VCaP (cell line): ENCODE measurements around the gene LNX1.

Experiments used
- H3K27ac ChIP-seq: fragments of 450-650 bp; 2 replicates; pipeline ENCODE4 v1.5.1; 2017
- TF ChIP-seq, protein P1 (sequence below): fragments of 450-650 bp; conservative IDR thresholded peaks from 2 replicates; pipeline ENCODE4 v1.5.1; 2017; ENCODE audit warnings: mild to moderate bottlenecking, moderate library complexity

LNX1 gene

DNA sequence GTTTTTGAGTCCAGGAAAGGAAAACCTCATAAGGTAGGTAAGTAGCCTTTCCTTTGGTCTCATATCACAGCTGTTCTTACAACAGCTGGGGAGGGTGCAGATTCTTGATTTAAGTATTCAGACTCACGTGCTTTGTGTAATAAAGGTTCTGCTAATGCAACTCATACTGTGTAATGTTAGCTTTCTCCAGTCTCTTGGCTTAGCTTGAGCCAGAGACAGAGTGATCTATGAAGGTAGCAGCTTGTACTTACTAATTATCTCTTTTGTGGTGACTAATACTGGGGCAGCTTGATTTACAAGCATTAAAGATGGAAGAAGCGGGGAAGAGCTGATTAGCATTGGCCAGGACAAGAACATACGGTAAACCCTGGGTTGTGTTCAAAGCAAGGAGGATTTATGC is 80.3 kb downstream of the LNX1 start:
- no peak overlapping the region for H3K27ac ChIP-seq
- TF ChIP-seq, protein P1, sequence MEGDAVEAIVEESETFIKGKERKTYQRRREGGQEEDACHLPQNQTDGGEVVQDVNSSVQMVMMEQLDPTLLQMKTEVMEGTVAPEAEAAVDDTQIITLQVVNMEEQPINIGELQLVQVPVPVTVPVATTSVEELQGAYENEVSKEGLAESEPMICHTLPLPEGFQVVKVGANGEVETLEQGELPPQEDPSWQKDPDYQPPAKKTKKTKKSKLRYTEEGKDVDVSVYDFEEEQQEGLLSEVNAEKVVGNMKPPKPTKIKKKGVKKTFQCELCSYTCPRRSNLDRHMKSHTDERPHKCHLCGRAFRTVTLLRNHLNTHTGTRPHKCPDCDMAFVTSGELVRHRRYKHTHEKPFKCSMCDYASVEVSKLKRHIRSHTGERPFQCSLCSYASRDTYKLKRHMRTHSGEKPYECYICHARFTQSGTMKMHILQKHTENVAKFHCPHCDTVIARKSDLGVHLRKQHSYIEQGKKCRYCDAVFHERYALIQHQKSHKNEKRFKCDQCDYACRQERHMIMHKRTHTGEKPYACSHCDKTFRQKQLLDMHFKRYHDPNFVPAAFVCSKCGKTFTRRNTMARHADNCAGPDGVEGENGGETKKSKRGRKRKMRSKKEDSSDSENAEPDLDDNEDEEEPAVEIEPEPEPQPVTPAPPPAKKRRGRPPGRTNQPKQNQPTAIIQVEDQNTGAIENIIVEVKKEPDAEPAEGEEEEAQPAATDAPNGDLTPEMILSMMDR: no peak

DNA sequence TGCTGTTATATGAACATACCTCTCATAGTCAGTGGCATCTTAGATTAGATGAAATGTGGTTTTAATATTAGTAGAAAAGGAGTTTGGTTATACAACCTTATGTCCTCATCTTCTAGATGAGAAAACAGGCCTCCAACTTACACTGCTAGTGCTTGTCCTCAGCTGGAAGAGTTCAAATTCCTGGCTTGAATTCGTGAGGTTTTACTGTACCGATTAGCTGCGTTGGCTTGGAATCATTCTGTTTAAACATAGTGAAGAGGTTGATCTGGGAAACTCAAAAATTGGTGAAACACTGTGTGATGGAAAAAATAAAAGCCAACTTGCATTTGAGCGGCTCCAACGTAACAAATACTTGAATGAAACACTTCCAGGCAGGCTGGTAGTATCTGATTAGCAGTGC is 81.0 kb downstream of the LNX1 start:
- no peak overlapping the region for H3K27ac ChIP-seq
- TF ChIP-seq, protein P1: no peak

DNA sequence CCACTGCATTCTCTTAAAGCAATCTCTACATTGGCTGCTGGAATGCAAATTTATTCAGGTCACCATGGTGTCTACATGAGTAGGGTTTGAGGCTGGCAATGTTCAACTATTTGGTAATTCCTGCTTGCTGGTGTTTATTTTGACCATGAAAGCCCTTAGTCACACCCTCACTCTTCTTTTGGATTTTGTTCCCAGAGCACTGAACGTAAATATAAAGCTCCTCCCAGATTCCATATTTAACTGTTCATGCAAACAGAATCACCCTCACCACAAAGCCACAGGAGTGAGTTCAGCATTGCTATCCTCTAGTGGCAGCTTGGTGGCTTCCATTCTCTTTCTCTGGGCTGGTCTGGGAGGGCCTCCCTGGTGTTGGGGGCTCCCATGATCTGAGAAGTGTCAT is 82.8 kb downstream of the LNX1 start:
- no peak overlapping the region for H3K27ac ChIP-seq
- TF ChIP-seq, protein P1: no peak

DNA sequence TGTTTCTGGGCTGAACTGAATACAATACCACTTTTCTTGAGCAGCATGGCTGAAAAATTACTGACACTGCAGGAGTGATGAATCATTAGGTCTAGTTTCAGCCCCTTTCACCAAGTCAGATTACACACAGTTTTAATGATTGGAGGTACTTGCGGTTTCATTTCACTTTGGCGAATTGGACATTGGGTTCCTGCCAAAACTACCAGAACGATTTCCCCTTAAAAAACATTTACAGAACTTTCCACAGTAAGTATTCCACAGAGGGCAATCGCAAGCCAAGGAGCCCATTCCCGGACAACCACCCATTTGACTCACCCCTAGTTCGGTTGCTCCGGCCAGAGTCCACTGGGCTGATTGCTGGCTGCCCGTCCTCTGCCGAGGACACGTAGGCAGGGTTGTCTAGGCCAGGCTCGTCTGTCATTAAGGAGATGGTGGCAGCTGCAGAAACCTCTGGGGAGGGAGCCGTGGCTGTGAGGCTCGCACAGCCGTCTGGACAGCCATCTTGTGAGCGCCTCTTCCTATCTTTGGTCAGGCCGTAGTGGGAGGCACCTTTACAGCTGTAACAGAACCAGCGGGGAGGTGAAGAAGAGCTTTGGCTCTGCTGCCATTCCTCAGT is 83.5 kb downstream of the LNX1 start:
- TF ChIP-seq, protein P1: no peak
- H3K27ac ChIP-seq: no peak overlapping the region

DNA sequence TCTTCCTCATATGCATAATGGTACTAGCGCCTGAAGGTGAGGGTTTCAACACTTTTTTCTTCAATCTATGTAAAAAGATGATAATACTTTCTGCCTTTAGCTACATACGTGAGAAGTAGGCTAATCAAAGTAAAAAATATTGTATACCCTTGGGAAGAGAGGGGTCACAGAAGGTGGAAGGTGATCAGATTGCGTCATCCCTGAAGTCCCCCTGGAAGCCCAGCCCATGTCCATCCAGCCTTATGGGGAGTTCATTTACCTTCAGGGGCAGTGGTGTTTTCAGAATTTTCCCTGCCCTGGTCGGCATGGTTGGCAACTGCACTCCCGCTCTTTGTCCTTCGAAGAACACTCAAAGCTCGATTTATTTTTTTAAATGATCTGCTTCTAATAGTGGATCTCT is 84.2 kb downstream of the LNX1 start:
- no peak overlapping the region for H3K27ac ChIP-seq
- TF ChIP-seq, protein P1: no peak

DNA sequence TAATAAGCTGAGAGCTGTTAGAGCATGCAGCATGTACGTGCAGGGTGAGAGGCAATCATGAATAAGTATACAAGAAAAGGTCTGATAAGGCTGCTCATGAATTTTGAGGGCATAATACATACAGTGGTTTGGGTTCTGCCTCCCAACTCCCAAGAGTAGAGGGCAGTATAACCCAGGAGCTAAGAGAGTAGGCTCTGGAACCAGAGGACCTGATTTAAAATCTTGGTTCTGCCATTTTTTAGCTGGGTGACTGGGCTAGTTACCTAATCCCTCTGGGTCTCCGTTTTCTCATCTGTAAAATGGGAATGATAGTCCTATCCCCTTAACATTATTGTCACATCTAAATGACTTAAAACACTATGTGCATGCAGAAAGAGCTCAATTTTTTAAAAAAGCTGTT is 85.3 kb downstream of the LNX1 start:
- TF ChIP-seq, protein P1: peak; percentile 53
- H3K27ac ChIP-seq: no peak overlapping the region

DNA sequence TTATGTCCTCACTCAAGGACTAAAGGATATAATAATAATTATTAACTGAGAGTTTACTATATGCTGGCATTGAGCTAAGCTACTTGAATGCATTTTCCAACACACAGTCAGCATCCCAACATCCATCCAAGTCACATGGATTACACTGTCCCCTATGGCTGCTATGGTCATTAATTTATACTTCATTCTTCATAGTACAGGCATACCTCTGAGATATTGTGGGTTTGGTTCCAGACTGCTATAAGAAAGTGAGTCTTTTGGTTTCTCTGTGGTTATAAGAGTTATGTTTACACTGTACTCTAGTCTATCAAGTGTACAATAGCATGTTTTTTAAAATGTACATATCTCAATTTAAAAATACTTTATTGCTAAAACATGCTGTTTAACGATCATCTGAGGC is 89.2 kb downstream of the LNX1 start:
- TF ChIP-seq, protein P1: no peak
- H3K27ac ChIP-seq: no peak overlapping the region
